H9 (cell line): Measurements from ENCODE around the gene SPACA5. TPM values are rescaled to one million over a fixed set of nuclear protein-coding genes. Genes with fewer than 3 reads are reported as not detected.

Experiments
- DNase-seq: peaks from one replicate; pipeline ENCODE4 v3.0.0-alpha.2; 2017
- H2AFZ ChIP-seq: one replicate; pipeline ENCODE4 v1.6.1; 2013; ENCODE audit warnings: mild to moderate bottlenecking, low read length, control low read depth, moderate library complexity
- H2AK5ac ChIP-seq: 2 replicates; pipeline ENCODE4 v1.6.1; 2013; ENCODE audit warnings: low read length, control low read depth, mixed read lengths; ENCODE audit not compliant: insufficient read length
- H2BK120ac ChIP-seq: one replicate; pipeline ENCODE4 v1.6.1; 2013; ENCODE audit warnings: low read depth, mild to moderate bottlenecking, low read length, control low read depth, inconsistent platforms; ENCODE audit not compliant: poor library complexity, severe bottlenecking
- H2BK12ac ChIP-seq: 2 replicates; pipeline ENCODE4 v1.6.1; 2013; ENCODE audit warnings: low read length, control low read depth, mixed read lengths, low read depth; ENCODE audit not compliant: insufficient read length
- H2BK15ac ChIP-seq: 2 replicates; pipeline ENCODE4 v1.6.1; 2013; ENCODE audit warnings: low read depth, low read length, control low read depth
- H2BK20ac ChIP-seq: one replicate; pipeline ENCODE4 v1.6.1; 2013; ENCODE audit warnings: low read depth, mild to moderate bottlenecking, low read length, control low read depth, inconsistent platforms; ENCODE audit not compliant: poor library complexity, severe bottlenecking
- H2BK5ac ChIP-seq: 2 replicates; pipeline ENCODE4 v1.6.1; 2013; ENCODE audit warnings: low read length, control low read depth, mixed read lengths; ENCODE audit not compliant: insufficient read length
- H3K14ac ChIP-seq: 2 replicates; pipeline ENCODE4 v1.6.1; 2013; ENCODE audit warnings: low read length, control low read depth; ENCODE audit not compliant: insufficient read depth
- H3K18ac ChIP-seq: 2 replicates; pipeline ENCODE4 v1.6.1; 2013; ENCODE audit warnings: low read depth, mild to moderate bottlenecking, mixed read lengths, low read length, control low read depth; ENCODE audit not compliant: insufficient read length
- H3K23ac ChIP-seq: 2 replicates; pipeline ENCODE4 v1.6.1; 2013; ENCODE audit warnings: low read length, control low read depth, mixed read lengths, low read depth; ENCODE audit not compliant: insufficient read length
- H3K23me2 ChIP-seq: 2 replicates; pipeline ENCODE4 v1.6.1; 2013; ENCODE audit warnings: low read depth, mild to moderate bottlenecking, mixed read lengths, low read length, control low read depth; ENCODE audit not compliant: insufficient read length, poor library complexity, severe bottlenecking
- H3K27ac ChIP-seq: 2 replicates; pipeline ENCODE4 v1.5.1; 2013; ENCODE audit warnings: low read length, control low read depth, mixed read lengths, low read depth; ENCODE audit not compliant: insufficient read length
- H3K27me3 ChIP-seq: 2 replicates; pipeline ENCODE4 v1.6.1; 2013; ENCODE audit warnings: low read length, control low read depth, inconsistent platforms; ENCODE audit not compliant: insufficient read depth
- H3K4ac ChIP-seq: 2 replicates; pipeline ENCODE4 v1.6.1; 2013; ENCODE audit warnings: low read depth, mild to moderate bottlenecking, control low read depth, inconsistent platforms, low read length, moderate library complexity
- H3K4me1 ChIP-seq: 2 replicates; pipeline ENCODE4 v1.6.1; 2013; ENCODE audit warnings: low read length, control low read depth, inconsistent platforms; ENCODE audit not compliant: insufficient read depth
- H3K4me2 ChIP-seq: 2 replicates; pipeline ENCODE4 v1.6.1; 2013; ENCODE audit warnings: low read length, control low read depth, mixed read lengths; ENCODE audit not compliant: insufficient read length, insufficient read depth
- H3K56ac ChIP-seq: 2 replicates; pipeline ENCODE4 v1.6.1; 2013; ENCODE audit warnings: low read depth, mild to moderate bottlenecking, mixed read lengths, low read length, control low read depth; ENCODE audit not compliant: insufficient read length
- H3K79me1 ChIP-seq: 2 replicates; pipeline ENCODE4 v1.6.1; 2013; ENCODE audit warnings: low read depth, mild to moderate bottlenecking, moderate library complexity, low read length, control low read depth, inconsistent platforms; ENCODE audit not compliant: insufficient read depth, poor library complexity, severe bottlenecking
- H3K79me2 ChIP-seq: 2 replicates; pipeline ENCODE4 v1.6.1; 2013; ENCODE audit warnings: low read length, control low read depth, inconsistent platforms; ENCODE audit not compliant: insufficient read depth
- H3K9ac ChIP-seq: 2 replicates; pipeline ENCODE4 v1.6.1; 2013; ENCODE audit warnings: low read length, control low read depth, mixed read lengths; ENCODE audit not compliant: insufficient read length; ENCODE audit errors: extremely low read depth
- H3K9me3 ChIP-seq: one replicate; pipeline ENCODE4 v1.6.1; 2013; ENCODE audit warnings: low read depth, low read length, inconsistent platforms; ENCODE audit not compliant: control insufficient read depth
- H3T11ph ChIP-seq: one replicate; pipeline ENCODE4 v1.6.1; 2013; ENCODE audit warnings: mild to moderate bottlenecking, low read length, control low read depth, inconsistent platforms
- H4K20me1 ChIP-seq: one replicate; pipeline ENCODE4 v1.6.1; 2013; ENCODE audit not compliant: control insufficient read depth, insufficient read length, insufficient read depth
- H4K5ac ChIP-seq: 2 replicates; pipeline ENCODE4 v1.6.1; 2013; ENCODE audit warnings: low read depth, mild to moderate bottlenecking, mixed read lengths, low read length, control low read depth; ENCODE audit not compliant: insufficient read length
- H4K8ac ChIP-seq: replicated peaks from 2 replicates; pipeline ENCODE4 v1.6.1; 2013; ENCODE audit warnings: low read length, control low read depth, mixed read lengths, low read depth; ENCODE audit not compliant: insufficient read length
- H4K91ac ChIP-seq: 2 replicates; pipeline ENCODE4 v1.6.1; 2013; ENCODE audit warnings: low read depth, mild to moderate bottlenecking, moderate library complexity, mixed read lengths, low read length, control low read depth; ENCODE audit not compliant: insufficient read length
- H3K27ac Mint-ChIP-seq, 3 experiments: 2 replicates in 2 of 3; 3 replicates in 1 of 3; pipeline ENCODE4 v1.8.0; 2020 to 2021; ENCODE audit warnings: mixed read lengths in 3 of 3, mild to moderate bottlenecking in 1 of 3, moderate library complexity in 1 of 3
- H3K27me3 Mint-ChIP-seq: 2 replicates; pipeline ENCODE4 v1.8.0; 2021; ENCODE audit warnings: low read depth, mild to moderate bottlenecking, moderate library complexity, mixed read lengths
- H3K36me3 Mint-ChIP-seq, 3 experiments: 2 replicates in 2 of 3; 3 replicates in 1 of 3; pipeline ENCODE4 v1.8.0; 2020 to 2021; ENCODE audit warnings: low read depth in 3 of 3, mixed read lengths in 3 of 3; ENCODE audit not compliant: insufficient read depth in 1 of 3
- H3K4me1 Mint-ChIP-seq, 2 experiments: 2 replicates each; pipeline ENCODE4 v1.8.0; 2020; ENCODE audit warnings: mixed read lengths in 2 of 2
- H3K4me3 Mint-ChIP-seq, 2 experiments: 2 replicates in 1 of 2; 3 replicates in 1 of 2; pipeline ENCODE4 v1.8.0; 2020 to 2021; ENCODE audit warnings: mild to moderate bottlenecking in 2 of 2, mixed read lengths in 2 of 2, moderate library complexity in 1 of 2
- H3K9me3 Mint-ChIP-seq, 2 experiments: 2 replicates in 1 of 2; 3 replicates in 1 of 2; pipeline ENCODE4 v1.8.0; 2020; ENCODE audit warnings: mild to moderate bottlenecking in 2 of 2, mixed read lengths in 2 of 2, moderate library complexity in 1 of 2
- WGBS: extraction: QIAGEN DNeasy Blood & Tissue Kit; methylation state at CpG from one replicate; pipeline ENCODE4 v1.1.7; 2013; ENCODE audit warnings: missing lambda C conversion rate, low lambda C conversion rate, mixed read lengths; ENCODE audit not compliant: insufficient read length; ENCODE audit errors: extremely low coverage; 5-methylcytosine and 5-hydroxymethylcytosine counted together
- total RNA-seq: library from RNA; stranded (reverse); gene quantifications from 2 replicates; pipeline ENCODE4 v1.2.1, GENCODE V29; 2021
- TF ChIP-seq, protein P1 (sequence below): fragments of 200-600 bp; sonication (generic); conservative IDR thresholded peaks from 3 replicates; pipeline ENCODE4 v1.8.0; 2021; ENCODE audit warnings: antibody characterized with exemption, mild to moderate bottlenecking

SPACA5 gene
- total RNA-seq, 1 experiment from 2014 or later = not detected

DNA sequence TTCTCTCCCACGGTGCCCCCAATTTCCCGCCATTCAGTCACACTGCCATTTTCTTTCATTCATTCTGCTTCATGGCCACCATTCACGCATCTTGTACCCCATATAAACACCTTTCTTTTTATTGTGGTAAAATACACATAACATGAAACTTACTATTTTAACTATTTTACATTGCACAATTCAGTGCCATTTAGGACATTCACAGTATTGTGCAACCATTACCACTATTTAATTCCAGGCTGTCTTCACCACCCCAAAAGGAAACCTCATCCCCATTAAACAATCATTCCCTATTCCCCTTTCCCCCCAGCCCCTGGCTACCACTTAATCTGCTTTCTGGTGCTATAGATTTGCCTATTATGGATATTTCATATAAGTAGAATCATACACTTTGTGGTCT, 15.9 kb downstream of the SPACA5 start:
- Histone ChIP-seq H4K5ac (no peak overlapping the region), H3K27me3 (no peaks in the 10 kb centered on the region), H3K9me3 (peaks cover 21% of the 10 kb centered on the region), H3K4me1 (no peaks in the 10 kb centered on the region), H3K14ac (no peak overlapping the region), H3K56ac (no peak overlapping the region), H3K18ac (no peak overlapping the region), H3K4ac (no peak overlapping the region), H3T11ph (no peak overlapping the region), H2AK5ac (no peak overlapping the region), H3K9ac (no peak overlapping the region), H2BK12ac (no peak overlapping the region), H3K23ac (no peak overlapping the region), H3K23me2 (no peaks in the 10 kb centered on the region), H4K91ac (no peak overlapping the region), H2BK20ac (no peak overlapping the region), H2BK120ac (no peak overlapping the region), H3K79me2 (no peaks in the 10 kb centered on the region), H2BK5ac (no peak overlapping the region), H2BK15ac (no peak overlapping the region), H3K27ac (no peak overlapping the region), H2AFZ (no peak overlapping the region), H3K4me2 (no peak overlapping the region), H3K79me1 (no peaks in the 10 kb centered on the region), H4K8ac (no peak overlapping the region), H4K20me1 (no peaks in the 10 kb centered on the region)
- peaks cover 58 to 63% of the 10 kb centered on the region in 2 experiments for H3K9me3 Mint-ChIP-seq
- H3K27me3 Mint-ChIP-seq = no peaks in the 10 kb centered on the region; the same call in 1 of the 2 replicates
- no peak overlapping the region; a peak in 1 of 7 replicates for H3K27ac Mint-ChIP-seq
- no CpG with 5 or more reads among the region's 3 CpGs for WGBS
- peaks cover 0 to 5% (median 0%) of the 10 kb centered on the region in 3 experiments; a peak in 3 of 7 replicates for H3K36me3 Mint-ChIP-seq
- no peak overlapping the region; a peak in 1 of 5 replicates for H3K4me3 Mint-ChIP-seq
- TF ChIP-seq, protein P1, sequence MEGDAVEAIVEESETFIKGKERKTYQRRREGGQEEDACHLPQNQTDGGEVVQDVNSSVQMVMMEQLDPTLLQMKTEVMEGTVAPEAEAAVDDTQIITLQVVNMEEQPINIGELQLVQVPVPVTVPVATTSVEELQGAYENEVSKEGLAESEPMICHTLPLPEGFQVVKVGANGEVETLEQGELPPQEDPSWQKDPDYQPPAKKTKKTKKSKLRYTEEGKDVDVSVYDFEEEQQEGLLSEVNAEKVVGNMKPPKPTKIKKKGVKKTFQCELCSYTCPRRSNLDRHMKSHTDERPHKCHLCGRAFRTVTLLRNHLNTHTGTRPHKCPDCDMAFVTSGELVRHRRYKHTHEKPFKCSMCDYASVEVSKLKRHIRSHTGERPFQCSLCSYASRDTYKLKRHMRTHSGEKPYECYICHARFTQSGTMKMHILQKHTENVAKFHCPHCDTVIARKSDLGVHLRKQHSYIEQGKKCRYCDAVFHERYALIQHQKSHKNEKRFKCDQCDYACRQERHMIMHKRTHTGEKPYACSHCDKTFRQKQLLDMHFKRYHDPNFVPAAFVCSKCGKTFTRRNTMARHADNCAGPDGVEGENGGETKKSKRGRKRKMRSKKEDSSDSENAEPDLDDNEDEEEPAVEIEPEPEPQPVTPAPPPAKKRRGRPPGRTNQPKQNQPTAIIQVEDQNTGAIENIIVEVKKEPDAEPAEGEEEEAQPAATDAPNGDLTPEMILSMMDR = no peak
- DNase-seq = no peak
- peaks cover 4 to 7% of the 10 kb centered on the region in 2 experiments for H3K4me1 Mint-ChIP-seq
